Activated CD8-positive, alpha-beta memory T cell treated with anti-CD3 and anti-CD28 coated beads, Interleukin-2, amount 10 ng/mL, durations not matched to agents 7 days and 5 days (primary cell): ENCODE data around the gene PRKCE. TPM values are rescaled to one million over a fixed set of nuclear protein-coding genes. Genes with fewer than 3 reads are reported as not detected.

Experiments used
- ATAC-seq: fragments of 150-1000 bp; cut with Tn5 transposase; one replicate; pipeline ENCODE4 v1.10.0; 2021; ENCODE audit warnings: moderate library complexity
- CTCF ChIA-PET: fragments of 350-600 bp; sonication (Branson Sonifier 250); formaldehyde crosslinking; loops from one replicate; lab custom pipeline; 2021; ENCODE audit warnings: antibody characterized with exemption; lab: Charles Lee
- DNase-seq: peaks from one replicate; pipeline ENCODE4 v3.0.0-alpha.2; 2020
- H3K27ac Mint-ChIP-seq: one replicate; pipeline ENCODE4 v1.8.0; 2021; ENCODE audit warnings: mild to moderate bottlenecking, mixed read lengths
- H3K27me3 Mint-ChIP-seq: one replicate; pipeline ENCODE4 v1.8.0; 2021; ENCODE audit warnings: mixed read lengths
- H3K36me3 Mint-ChIP-seq: one replicate; pipeline ENCODE4 v1.8.0; 2021; ENCODE audit warnings: mild to moderate bottlenecking, mixed read lengths
- H3K4me1 Mint-ChIP-seq: one replicate; pipeline ENCODE4 v1.8.0; 2021; ENCODE audit warnings: mixed read lengths
- H3K4me3 Mint-ChIP-seq: one replicate; pipeline ENCODE4 v1.8.0; 2021; ENCODE audit warnings: mild to moderate bottlenecking, moderate library complexity, mixed read lengths
- H3K9me3 Mint-ChIP-seq: one replicate; pipeline ENCODE4 v1.8.0; 2022; ENCODE audit warnings: low read depth, mixed read lengths
- total RNA-seq, 2 experiments: library from RNA; stranded (reverse); gene quantifications; one replicate each; pipeline ENCODE4 v1.2.3, GENCODE V29; 2021

PRKCE gene
- total RNA-seq, 2 experiments from 2014 or later, result 16.7 to 39.2 TPM

DNA sequence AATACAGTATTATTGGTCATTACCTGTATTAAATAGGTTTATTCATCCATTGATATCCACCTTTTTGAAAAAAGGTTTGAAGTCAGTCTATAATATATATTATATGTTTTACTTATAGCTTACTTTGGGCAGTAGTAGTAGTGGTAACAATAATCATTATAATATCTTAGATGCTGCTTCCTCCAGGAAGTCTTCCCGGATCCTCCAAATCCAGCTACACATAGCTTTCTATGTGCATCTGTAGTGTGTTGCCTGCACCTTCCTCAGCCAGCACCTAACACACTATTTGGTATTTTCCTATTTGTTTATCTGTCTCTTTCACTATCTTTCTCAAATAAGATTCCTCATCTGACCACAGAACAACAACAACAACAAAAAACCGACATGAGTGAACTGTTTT lies 81.0 kb downstream of the PRKCE start:
- Mint-ChIP-seq H3K27ac (no peak overlapping the region), H3K27me3 (no peaks in the 10 kb centered on the region), H3K4me3 (no peak overlapping the region), H3K4me1 (no peaks in the 10 kb centered on the region), H3K36me3 (no peaks in the 10 kb centered on the region), H3K9me3 (no peaks in the 10 kb centered on the region)
- ATAC-seq, result no peak
- DNase-seq, result no peak
- CTCF ChIA-PET, result interaction anchor here (2.4 kb wide), 1 partner anchor 46 kb away, joined by 7 read pairs; no protein-coding TSS in a partner anchor

DNA sequence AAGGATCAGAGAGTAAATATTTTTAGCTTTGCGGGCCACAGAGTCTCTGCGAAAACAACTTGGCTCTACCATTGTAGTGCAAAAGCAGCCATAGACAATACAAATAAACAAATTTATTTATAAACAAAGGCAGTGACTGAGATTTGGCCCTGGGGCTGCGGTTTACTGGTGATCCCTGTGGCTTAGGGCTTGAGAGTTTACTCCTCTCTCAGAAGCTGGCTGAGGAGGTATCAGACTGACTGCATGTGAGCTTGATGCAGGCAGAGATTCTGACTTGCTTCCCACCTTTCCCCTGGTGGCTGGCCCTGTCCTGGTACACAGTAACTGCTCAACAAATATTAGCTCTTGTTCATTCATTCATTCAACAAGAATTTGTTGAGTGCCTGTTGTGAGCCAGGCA lies 81.5 kb downstream of the PRKCE start:
- DNase-seq, result no peak
- ATAC-seq, result no peak
- H3K27me3 Mint-ChIP-seq, result no peaks in the 10 kb centered on the region
- CTCF ChIA-PET, result no interaction called here
- no peaks in the 10 kb centered on the region for H3K36me3 Mint-ChIP-seq
- no peaks in the 10 kb centered on the region for H3K4me1 Mint-ChIP-seq
- no peak overlapping the region for H3K4me3 Mint-ChIP-seq
- no peaks in the 10 kb centered on the region for H3K9me3 Mint-ChIP-seq
- H3K27ac Mint-ChIP-seq, result no peak overlapping the region

DNA sequence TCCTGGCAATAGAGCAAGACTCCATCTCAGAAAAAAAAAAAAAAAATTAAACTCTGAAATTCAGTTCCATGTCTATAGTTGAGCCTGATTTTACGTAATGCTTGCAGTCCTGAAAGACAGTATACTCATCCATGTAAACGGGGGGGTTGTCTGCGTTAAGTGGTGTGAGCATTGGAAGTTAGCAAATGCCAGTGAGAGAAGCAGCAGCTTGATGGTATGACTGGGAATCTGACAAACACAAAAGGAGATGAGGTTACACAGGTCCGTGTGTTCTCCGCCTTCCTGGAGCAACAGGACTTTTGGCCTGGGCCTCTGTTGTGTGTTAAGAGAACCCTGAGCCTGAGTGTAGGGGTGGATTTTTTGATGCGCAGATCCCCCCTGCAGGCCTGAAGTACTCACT lies 82.9 kb downstream of the PRKCE start:
- DNase-seq, result no peak
- Mint-ChIP-seq H3K4me3 (no peak overlapping the region), H3K27ac (no peak overlapping the region), H3K36me3 (no peaks in the 10 kb centered on the region), H3K27me3 (no peaks in the 10 kb centered on the region), H3K4me1 (no peaks in the 10 kb centered on the region), H3K9me3 (no peaks in the 10 kb centered on the region)
- CTCF ChIA-PET, result no interaction called here
- ATAC-seq, result no peak

- ATAC-seq (no peak), DNase-seq (no peak)
- CTCF ChIA-PET, result no interaction called here
- Mint-ChIP-seq H3K27ac (no peak overlapping the region), H3K27me3 (no peaks in the 10 kb centered on the region), H3K9me3 (no peaks in the 10 kb centered on the region), H3K4me3 (no peak overlapping the region), H3K4me1 (no peaks in the 10 kb centered on the region), H3K36me3 (no peaks in the 10 kb centered on the region)
Observed at GRCh38 chr2:45734952-45735351, 83.5 kb downstream of the PRKCE start.

GRCh38 chr2:45736757-45737704 lies 85.6 kb downstream of the PRKCE start:
- CTCF ChIA-PET, result no interaction called here
- no peak for DNase-seq
- Mint-ChIP-seq H3K4me1 (no peaks in the 10 kb centered on the region), H3K27me3 (no peaks in the 10 kb centered on the region), H3K4me3 (no peak overlapping the region), H3K9me3 (no peaks in the 10 kb centered on the region), H3K36me3 (no peaks in the 10 kb centered on the region), H3K27ac (no peak overlapping the region)
- ATAC-seq, result no peak

DNA sequence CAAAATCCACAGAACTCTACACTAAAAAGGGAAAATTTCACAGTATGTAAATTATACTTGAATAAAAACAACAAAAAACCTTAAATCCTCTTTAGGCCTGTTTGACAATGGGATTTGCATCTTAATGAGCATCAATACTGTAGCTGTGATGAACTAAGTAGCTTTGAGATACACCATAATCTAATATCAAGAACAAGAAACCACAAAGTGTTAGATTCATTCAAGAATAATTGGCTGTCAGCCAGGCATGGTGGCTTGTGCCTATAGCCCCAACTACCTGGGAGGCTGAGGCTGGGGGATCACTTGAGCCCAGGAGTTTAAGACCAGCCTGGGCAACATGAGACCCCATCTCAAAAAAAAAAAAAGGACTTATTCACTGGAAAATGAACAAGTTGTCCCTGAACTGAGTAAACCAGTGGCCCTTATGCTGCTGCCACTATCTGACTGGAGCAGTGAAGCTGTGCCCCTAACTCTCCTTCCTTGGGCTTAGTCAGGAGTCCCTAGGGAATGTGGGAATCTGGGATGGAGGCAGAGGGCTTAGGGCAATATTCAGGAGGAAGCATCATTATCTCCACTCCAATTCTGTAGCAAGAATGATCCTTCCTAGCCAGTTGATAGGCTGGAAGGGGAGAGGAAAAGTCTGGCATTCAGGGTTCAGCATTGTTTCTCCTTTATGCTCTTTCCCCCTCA lies 88.5 kb downstream of the PRKCE start:
- Mint-ChIP-seq H3K27me3 (no peaks in the 10 kb centered on the region), H3K27ac (no peak overlapping the region), H3K9me3 (no peaks in the 10 kb centered on the region), H3K4me3 (no peak overlapping the region), H3K4me1 (no peaks in the 10 kb centered on the region), H3K36me3 (no peaks in the 10 kb centered on the region)
- ATAC-seq (no peak), DNase-seq (no peak)
- CTCF ChIA-PET, result no interaction called here

GRCh38 chr2:45741161-45741850 lies 89.8 kb downstream of the PRKCE start:
- Mint-ChIP-seq H3K27ac (no peak overlapping the region), H3K27me3 (no peaks in the 10 kb centered on the region)
- CTCF ChIA-PET, result no interaction called here

DNA sequence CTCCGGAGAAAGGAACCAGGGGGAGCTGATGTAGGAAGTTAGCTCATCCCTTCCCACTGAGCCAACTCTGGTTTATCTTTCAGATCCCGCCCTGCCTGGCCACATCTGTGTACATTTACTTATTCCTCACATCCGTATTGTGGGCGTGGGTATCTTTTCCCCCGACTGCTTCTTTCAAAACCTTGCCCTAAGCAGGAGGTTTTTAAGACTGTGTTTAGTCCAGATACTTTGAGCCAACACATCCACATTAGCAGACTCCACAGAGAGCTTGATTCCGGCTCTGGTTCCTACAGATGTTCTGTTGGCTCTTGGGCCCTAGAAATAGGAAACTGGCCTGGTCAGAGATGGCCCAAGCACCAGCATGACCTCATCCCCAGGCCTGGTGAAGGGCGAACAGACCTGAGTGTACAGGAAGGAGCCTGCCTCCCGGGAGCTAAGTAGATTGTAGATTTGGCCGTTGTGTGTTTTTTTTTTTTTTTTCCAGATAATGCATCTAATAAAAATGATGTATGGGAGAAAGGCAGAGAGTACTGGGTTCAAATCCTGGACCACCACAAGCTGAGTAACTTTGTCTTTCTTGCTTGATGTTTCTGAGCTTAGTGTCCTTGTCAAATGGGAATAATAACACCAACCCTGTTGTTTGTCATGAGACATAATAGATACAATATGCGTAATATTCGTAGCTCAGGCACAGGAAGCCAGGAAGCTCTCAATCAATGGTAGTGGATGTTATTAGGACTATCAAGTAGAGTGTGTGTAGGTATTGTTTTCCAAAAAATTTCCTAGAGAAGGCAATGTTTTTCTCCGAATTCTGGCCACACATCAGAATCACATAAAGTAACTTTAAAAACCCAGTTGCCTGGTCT lies 92.3 kb downstream of the PRKCE start:
- ATAC-seq, result no peak
- Mint-ChIP-seq H3K36me3 (peaks cover 3% of the 10 kb centered on the region), H3K27me3 (no peaks in the 10 kb centered on the region), H3K9me3 (no peaks in the 10 kb centered on the region), H3K4me1 (no peaks in the 10 kb centered on the region), H3K4me3 (no peak overlapping the region), H3K27ac (no peak overlapping the region)
- CTCF ChIA-PET, result no interaction called here
- DNase-seq, result no peak

More at GRCh38 chr2:45741161-45741850, 89.8 kb downstream of the PRKCE start:
- H3K36me3 Mint-ChIP-seq, result no peaks in the 10 kb centered on the region
- no peak for ATAC-seq
- H3K9me3 Mint-ChIP-seq, result no peaks in the 10 kb centered on the region
- H3K4me1 Mint-ChIP-seq, result no peaks in the 10 kb centered on the region
- H3K4me3 Mint-ChIP-seq, result no peak overlapping the region
- no peak for DNase-seq

DNA sequence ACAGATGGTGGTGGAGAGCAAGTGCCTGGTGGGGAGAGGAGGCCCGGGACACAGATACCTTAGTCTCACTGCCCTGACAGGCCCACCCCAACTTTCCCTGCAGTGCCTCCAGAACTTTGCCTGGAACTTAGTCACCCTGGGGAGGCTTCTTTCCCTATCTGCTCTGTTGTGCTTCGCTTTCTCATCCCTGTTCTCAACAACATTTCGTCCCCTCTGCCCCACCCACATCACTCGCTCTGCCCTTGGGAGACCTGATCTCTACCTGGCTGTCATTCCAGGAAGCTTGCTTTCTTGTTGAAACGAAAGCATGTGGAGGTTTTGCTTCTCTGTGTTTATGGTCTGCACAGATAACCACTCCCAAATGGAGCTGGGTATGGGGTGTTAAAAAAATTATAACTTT lies 93.8 kb downstream of the PRKCE start:
- Mint-ChIP-seq H3K4me1 (peaks cover under 1% of the 10 kb centered on the region), H3K4me3 (no peak overlapping the region), H3K27ac (no peak overlapping the region), H3K27me3 (no peaks in the 10 kb centered on the region), H3K36me3 (peaks cover 3% of the 10 kb centered on the region), H3K9me3 (no peaks in the 10 kb centered on the region)
- DNase-seq (no peak), ATAC-seq (no peak)
- CTCF ChIA-PET, result interaction anchor here (1.2 kb wide), 1 partner anchor 34 kb away, joined by 3 read pairs; no protein-coding TSS in a partner anchor

GRCh38 chr2:45746888-45747287 lies 95.4 kb downstream of the PRKCE start:
- Mint-ChIP-seq H3K36me3 (peaks cover 4% of the 10 kb centered on the region), H3K27ac (no peak overlapping the region), H3K4me1 (peaks cover 12% of the 10 kb centered on the region), H3K27me3 (no peaks in the 10 kb centered on the region), H3K9me3 (no peaks in the 10 kb centered on the region), H3K4me3 (no peak overlapping the region)
- DNase-seq, result no peak
- ATAC-seq, result no peak
- CTCF ChIA-PET, result no interaction called here

DNA sequence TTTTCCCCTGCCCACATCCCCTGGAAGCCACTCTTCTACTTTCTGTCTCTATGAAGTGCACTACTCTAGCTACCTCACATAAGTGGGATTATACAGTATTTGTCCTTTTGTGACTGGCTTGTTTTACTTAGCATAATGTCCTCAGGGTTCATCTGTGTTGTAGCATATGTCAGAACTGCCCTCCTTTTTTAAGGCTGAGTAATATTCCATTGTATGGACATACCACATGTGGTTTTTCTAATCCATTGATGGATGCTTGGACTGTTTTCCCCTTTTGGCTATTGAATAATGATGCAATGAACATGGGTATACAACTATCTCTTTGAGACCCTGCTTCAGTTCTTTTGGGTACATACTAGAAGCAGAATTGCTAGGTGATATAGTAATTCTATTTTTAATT lies 95.9 kb downstream of the PRKCE start:
- ATAC-seq (no peak), DNase-seq (no peak)
- CTCF ChIA-PET, result no interaction called here
- Mint-ChIP-seq H3K27me3 (no peaks in the 10 kb centered on the region), H3K4me3 (no peak overlapping the region), H3K36me3 (peaks cover 4% of the 10 kb centered on the region), H3K4me1 (peaks cover 12% of the 10 kb centered on the region), H3K27ac (no peak overlapping the region), H3K9me3 (no peaks in the 10 kb centered on the region)

GRCh38 chr2:45748239-45748638 lies 96.8 kb downstream of the PRKCE start:
- CTCF ChIA-PET, result no interaction called here
- ATAC-seq, result no peak
- H3K36me3 Mint-ChIP-seq, result peaks cover 4% of the 10 kb centered on the region

GRCh38 chr2:45750001-45750400 lies 98.5 kb downstream of the PRKCE start:
- Mint-ChIP-seq H3K27me3 (no peaks in the 10 kb centered on the region), H3K27ac (no peak overlapping the region), H3K4me1 (peaks cover 12% of the 10 kb centered on the region), H3K9me3 (no peaks in the 10 kb centered on the region), H3K36me3 (peaks cover 4% of the 10 kb centered on the region), H3K4me3 (no peak overlapping the region)
- DNase-seq, result no peak
- CTCF ChIA-PET, result no interaction called here
- no peak for ATAC-seq

More at GRCh38 chr2:45748239-45748638, 96.8 kb downstream of the PRKCE start:
- no peak overlapping the region for H3K27ac Mint-ChIP-seq
- H3K4me3 Mint-ChIP-seq, result no peak overlapping the region
- DNase-seq, result no peak
- H3K27me3 Mint-ChIP-seq, result no peaks in the 10 kb centered on the region
- H3K9me3 Mint-ChIP-seq, result no peaks in the 10 kb centered on the region
- H3K4me1 Mint-ChIP-seq, result peaks cover 12% of the 10 kb centered on the region
